DOHH2 (cell line): ENCODE data around the gene KICS2.

Experiments
- H3F3A ChIP-seq: fragments of 200-600 bp; sonication (generic), shearing (Covaris generic); 2 replicates; pipeline ENCODE4 v1.6.0; 2016; ENCODE audit warnings: antibody characterized with exemption, mild to moderate bottlenecking; ENCODE audit not compliant: control insufficient read depth, insufficient read depth
- H3K27ac ChIP-seq: fragments of 200-600 bp; sonication (generic); 2 replicates; pipeline ENCODE4 v1.5.1; 2014; ENCODE audit warnings: low read depth, mild to moderate bottlenecking, low read length, moderate library complexity
- H3K27me3 ChIP-seq: fragments of 200-600 bp; sonication (generic); 2 replicates; pipeline ENCODE4 v1.6.1; 2014; ENCODE audit warnings: mild to moderate bottlenecking, low read length, mixed read lengths; ENCODE audit not compliant: control insufficient read depth
- H3K36me3 ChIP-seq: fragments of 200-600 bp; sonication (generic); 2 replicates; pipeline ENCODE4 v1.6.1; 2014; ENCODE audit warnings: mild to moderate bottlenecking, low read length, moderate library complexity, mixed read lengths; ENCODE audit not compliant: control insufficient read depth
- H3K4me1 ChIP-seq: fragments of 200-600 bp; sonication (generic); 2 replicates; pipeline ENCODE4 v1.6.1; 2014; ENCODE audit warnings: mild to moderate bottlenecking, low read length, mixed read lengths; ENCODE audit not compliant: control insufficient read depth
- H3K4me2 ChIP-seq: fragments of 200-600 bp; sonication (generic); 2 replicates; pipeline ENCODE4 v1.6.0; 2014; ENCODE audit warnings: mild to moderate bottlenecking, low read length, moderate library complexity
- H3K4me3 ChIP-seq: fragments of 200-600 bp; sonication (generic); 2 replicates; pipeline ENCODE4 v1.5.1; 2014; ENCODE audit warnings: mild to moderate bottlenecking, low read length, mixed read lengths
- H3K79me2 ChIP-seq: fragments of 200-600 bp; sonication (generic); 2 replicates; pipeline ENCODE4 v1.6.1; 2014; ENCODE audit warnings: mild to moderate bottlenecking, low read length, mixed read lengths; ENCODE audit not compliant: control insufficient read depth
- H3K9me2 ChIP-seq: fragments of 200-600 bp; sonication (generic); replicated peaks from 2 replicates; pipeline ENCODE4 v1.6.1; 2014; ENCODE audit warnings: mild to moderate bottlenecking, low read length, mixed read lengths; ENCODE audit not compliant: control insufficient read depth
- H3K9me3 ChIP-seq: fragments of 200-600 bp; sonication (generic); 2 replicates; pipeline ENCODE4 v1.6.1; 2014; ENCODE audit warnings: antibody characterized with exemption, low read length, mixed read lengths; ENCODE audit not compliant: control insufficient read depth, insufficient read depth
- H4K20me1 ChIP-seq: fragments of 200-600 bp; sonication (generic); 2 replicates; pipeline ENCODE4 v1.6.0; 2014; ENCODE audit warnings: low read depth, mild to moderate bottlenecking, antibody characterized with exemption, low read length, moderate library complexity; ENCODE audit not compliant: control insufficient read depth, insufficient read depth
- CTCF ChIP-seq: fragments of 200-600 bp; sonication (generic); IDR thresholded peaks from one replicate; pipeline ENCODE4 v1.5.1; 2014; ENCODE audit warnings: antibody characterized with exemption, mild to moderate bottlenecking, low read depth, low read length; ENCODE audit not compliant: poor library complexity, severe bottlenecking
- EZH2phosphoT487 ChIP-seq: fragments of 200-600 bp; sonication (generic); IDR thresholded peaks from 2 replicates; pipeline ENCODE4 v1.6.1; 2017; ENCODE audit warnings: borderline replicate concordance, mild to moderate bottlenecking, antibody characterized with exemption, low read length, moderate library complexity, mixed read lengths

The KICS2 gene

GRCh38 chr12:64252681-64253080 is 30.6 kb upstream of the KICS2 start:
- Histone ChIP-seq H3F3A (no peaks in the 10 kb centered on the region), H3K9me3 (no peaks in the 10 kb centered on the region), H3K27ac (no peak overlapping the region), H3K4me3 (no peak overlapping the region), H3K4me2 (no peak overlapping the region), H3K9me2 (no peaks in the 10 kb centered on the region), H4K20me1 (no peaks in the 10 kb centered on the region), H3K4me1 (no peaks in the 10 kb centered on the region), H3K36me3 (no peaks in the 10 kb centered on the region), H3K79me2 (no peaks in the 10 kb centered on the region), H3K27me3 (no peaks in the 10 kb centered on the region)
- no peak for TF ChIP-seq EZH2phosphoT487
- TF ChIP-seq CTCF: no peak

- Histone ChIP-seq H4K20me1 (no peaks in the 10 kb centered on the region), H3K4me1 (no peaks in the 10 kb centered on the region), H3K4me2 (no peak overlapping the region), H3K9me3 (no peaks in the 10 kb centered on the region), H3K27ac (no peak overlapping the region), H3K36me3 (no peaks in the 10 kb centered on the region), H3K79me2 (no peaks in the 10 kb centered on the region), H3K9me2 (no peaks in the 10 kb centered on the region), H3K4me3 (no peak overlapping the region), H3F3A (no peaks in the 10 kb centered on the region), H3K27me3 (peaks cover 3% of the 10 kb centered on the region; the same call in 1 of the 2 replicates)
- TF ChIP-seq CTCF (no peak), EZH2phosphoT487 (no peak)
Observed at GRCh38 chr12:64243809-64244208, 21.7 kb upstream of the KICS2 start.

- Histone ChIP-seq H3K36me3 (no peaks in the 10 kb centered on the region), H3K4me3 (no peak overlapping the region), H3K27me3 (peaks cover 3% of the 10 kb centered on the region; the same call in 1 of the 2 replicates), H3F3A (no peaks in the 10 kb centered on the region), H3K79me2 (no peaks in the 10 kb centered on the region), H3K9me3 (no peaks in the 10 kb centered on the region), H3K27ac (no peak overlapping the region), H3K4me2 (no peak overlapping the region), H3K9me2 (no peaks in the 10 kb centered on the region), H4K20me1 (no peaks in the 10 kb centered on the region), H3K4me1 (no peaks in the 10 kb centered on the region)
- TF ChIP-seq CTCF: no peak
- TF ChIP-seq EZH2phosphoT487: no peak
Observed at GRCh38 chr12:64240781-64241180, 18.7 kb upstream of the KICS2 start.

- TF ChIP-seq CTCF (no peak), EZH2phosphoT487 (no peak)
- Histone ChIP-seq H3K79me2 (no peaks in the 10 kb centered on the region), H3K27me3 (no peaks in the 10 kb centered on the region; the same call in 1 of the 2 replicates), H3K9me3 (no peaks in the 10 kb centered on the region), H3K4me1 (no peaks in the 10 kb centered on the region), H3K9me2 (no peaks in the 10 kb centered on the region), H3K4me2 (no peak overlapping the region), H3K36me3 (no peaks in the 10 kb centered on the region), H3K4me3 (no peak overlapping the region), H3F3A (no peaks in the 10 kb centered on the region), H4K20me1 (no peaks in the 10 kb centered on the region), H3K27ac (no peak overlapping the region)
Observed at GRCh38 chr12:64237382-64237781, 15.3 kb upstream of the KICS2 start.
